ENCODE results near the gene FSTL5.
A peak's percentile ranks its signal among the peaks of the same experiment; 100 is the strongest.
"Not testable (repeated sequence)": the region's sequence is repeated elsewhere in the genome, so short reads cannot be mapped to it uniquely, and the experiment has no call there.

The FSTL5 gene

GRCh38 chr4:162111078-162111477, 52.7 kb downstream of the FSTL5 start:
- TF ChIP-seq CTCF (IDR thresholded peaks at IDR 0.05; ENCODE audit: control insufficient read depth, insufficient read depth, low read depth, low read length, missing control alignments): no peak
- DNase-seq (ENCODE audit: low read depth): no peak

GRCh38 chr4:162104459-162105124, 59.2 kb downstream of the FSTL5 start:
- H3K4me3 ChIP-seq (ENCODE audit: control insufficient read depth, low read depth, low read length): no peak overlapping the region
- no peak for TF ChIP-seq CTCF (IDR thresholded peaks at IDR 0.05; ENCODE audit: control insufficient read depth, insufficient read depth, low read depth, low read length, missing control alignments)
- no peak for DNase-seq (ENCODE audit: low read depth)

More at GRCh38 chr4:162111078-162111477, 52.7 kb downstream of the FSTL5 start:
- H3K4me3 ChIP-seq (ENCODE audit: control insufficient read depth, low read depth, low read length): no peak overlapping the region

GRCh38 chr4:162103908-162104307, 59.9 kb downstream of the FSTL5 start:
- not testable (repeated sequence) for DNase-seq (ENCODE audit: low read depth); H3K4me3 ChIP-seq (ENCODE audit: control insufficient read depth, low read depth, low read length)

GRCh38 chr4:162102713-162103112, 61.1 kb downstream of the FSTL5 start:
- TF ChIP-seq CTCF (IDR thresholded peaks at IDR 0.05; ENCODE audit: control insufficient read depth, insufficient read depth, low read depth, low read length, missing control alignments): no peak
- no peak overlapping the region for H3K4me3 ChIP-seq (ENCODE audit: control insufficient read depth, low read depth, low read length)
- no peak for DNase-seq (ENCODE audit: low read depth)

GRCh38 chr4:162101337-162101736, 62.5 kb downstream of the FSTL5 start:
- DNase-seq (ENCODE audit: low read depth): no peak
- H3K4me3 ChIP-seq (ENCODE audit: control insufficient read depth, low read depth, low read length): no peak overlapping the region
- TF ChIP-seq CTCF (IDR thresholded peaks at IDR 0.05; ENCODE audit: control insufficient read depth, insufficient read depth, low read depth, low read length, missing control alignments): no peak

- no peak overlapping the region for H3K4me3 ChIP-seq (ENCODE audit: control insufficient read depth, low read depth, low read length)
- DNase-seq (ENCODE audit: low read depth): peak; percentile 3
- no peak for TF ChIP-seq CTCF (IDR thresholded peaks at IDR 0.05; ENCODE audit: control insufficient read depth, insufficient read depth, low read depth, low read length, missing control alignments)
These were observed 88.1 kb downstream of the FSTL5 start for GRCh38 chr4:162075726-162076125.

- TF ChIP-seq CTCF (IDR thresholded peaks at IDR 0.05; ENCODE audit: control insufficient read depth, insufficient read depth, low read depth, low read length, missing control alignments): no peak
- no peak for DNase-seq (ENCODE audit: low read depth)
- H3K4me3 ChIP-seq (ENCODE audit: control insufficient read depth, low read depth, low read length): no peak overlapping the region
These were observed 102.6 kb downstream of the FSTL5 start for GRCh38 chr4:162061214-162061613.
